ACHN (cell line): ENCODE data around the gene SMCHD1.
"Not testable (repeated sequence)": the region's sequence is repeated elsewhere in the genome, so short reads cannot be mapped to it uniquely, and the experiment has no call there.

Experiments
- DNase-seq: peaks from one replicate; pipeline ENCODE4 v3.0.0-alpha.2; 2015
- in situ Hi-C: cut with HindIII; loops from 2 replicates; pipeline ENCODE4 v1.10.0; 2017; ENCODE audit warnings: low sequenced_read_pairs, low pct_ligation_motif_present, low pct_unique_long_range_greater_than_20kb

Gene SMCHD1

GRCh38 chr18:2794159-2794558 lies 138.6 kb downstream of the SMCHD1 start:
- in situ Hi-C loops = no loop called here
- no peak for DNase-seq

- DNase-seq = no peak
- in situ Hi-C loops = no loop called here
These were observed 142.4 kb downstream of the SMCHD1 start for GRCh38 chr18:2797951-2798350.

GRCh38 chr18:2799369-2799768 lies 143.8 kb downstream of the SMCHD1 start:
- in situ Hi-C loops = no loop called here
- no peak for DNase-seq

GRCh38 chr18:2805970-2806943 lies 150.7 kb downstream of the SMCHD1 start:
- in situ Hi-C loops = no loop called here
- no peak for DNase-seq

GRCh38 chr18:2808640-2809039 lies 153.1 kb downstream of the SMCHD1 start:
- in situ Hi-C loops, DNase-seq: not testable (repeated sequence)

GRCh38 chr18:2809666-2810183 lies 154.2 kb downstream of the SMCHD1 start:
- in situ Hi-C loops = not testable (repeated sequence)

GRCh38 chr18:2811416-2811815 lies 155.9 kb downstream of the SMCHD1 start:
- no peak for DNase-seq
- in situ Hi-C loops = no loop called here

More at GRCh38 chr18:2809666-2810183, 154.2 kb downstream of the SMCHD1 start:
- DNase-seq = not testable (repeated sequence)

GRCh38 chr18:2814928-2815327 lies 159.4 kb downstream of the SMCHD1 start:
- in situ Hi-C loops = no loop called here
- no peak for DNase-seq

- DNase-seq = no peak
- in situ Hi-C loops = no loop called here
These were observed 162.8 kb downstream of the SMCHD1 start for GRCh38 chr18:2818281-2818680.

GRCh38 chr18:2821695-2822094 lies 166.2 kb downstream of the SMCHD1 start:
- DNase-seq = no peak

GRCh38 chr18:2822213-2822921 lies 166.8 kb downstream of the SMCHD1 start:
- DNase-seq = no peak
- in situ Hi-C loops = no loop called here

More at GRCh38 chr18:2821695-2822094, 166.2 kb downstream of the SMCHD1 start:
- in situ Hi-C loops = no loop called here

- no peak for DNase-seq
- in situ Hi-C loops = no loop called here
These were observed 167.7 kb downstream of the SMCHD1 start for GRCh38 chr18:2823202-2823601.

- in situ Hi-C loops = no loop called here
- no peak for DNase-seq
These were observed 168.4 kb downstream of the SMCHD1 start for GRCh38 chr18:2823966-2824365.

- no peak for DNase-seq
- in situ Hi-C loops = no loop called here
These were observed 169.3 kb downstream of the SMCHD1 start for GRCh38 chr18:2824865-2825264.

GRCh38 chr18:2825613-2826175 lies 170.2 kb downstream of the SMCHD1 start:
- DNase-seq = no peak
- in situ Hi-C loops = no loop called here

GRCh38 chr18:2826581-2826980 lies 171.1 kb downstream of the SMCHD1 start:
- in situ Hi-C loops = no loop called here
- no peak for DNase-seq

GRCh38 chr18:2827061-2827460 lies 171.5 kb downstream of the SMCHD1 start:
- no peak for DNase-seq
- in situ Hi-C loops = no loop called here

GRCh38 chr18:2836118-2836517 lies 180.6 kb downstream of the SMCHD1 start:
- in situ Hi-C loops, DNase-seq: not testable (repeated sequence)

- DNase-seq, in situ Hi-C loops: not testable (repeated sequence)
These were observed 181.8 kb downstream of the SMCHD1 start for GRCh38 chr18:2837290-2837689.
